GM18868 (cell line): ENCODE results near the gene TMEM52B.

Source experiments
- ATAC-seq: cut with Tn5 transposase; IDR thresholded peaks from one replicate; pipeline ENCODE4 v1.9.1; 2021; ENCODE audit warnings: mild to moderate bottlenecking, moderate library complexity; ENCODE audit not compliant: unreplicated experiment

TMEM52B gene

GRCh38 chr12:10238526-10238925 lies 59.7 kb downstream of the TMEM52B start:
- ATAC-seq: no peak

GRCh38 chr12:10241290-10241689 lies 62.5 kb downstream of the TMEM52B start:
- ATAC-seq: no peak
